ENCODE data around the gene KLHL18.

DNA sequence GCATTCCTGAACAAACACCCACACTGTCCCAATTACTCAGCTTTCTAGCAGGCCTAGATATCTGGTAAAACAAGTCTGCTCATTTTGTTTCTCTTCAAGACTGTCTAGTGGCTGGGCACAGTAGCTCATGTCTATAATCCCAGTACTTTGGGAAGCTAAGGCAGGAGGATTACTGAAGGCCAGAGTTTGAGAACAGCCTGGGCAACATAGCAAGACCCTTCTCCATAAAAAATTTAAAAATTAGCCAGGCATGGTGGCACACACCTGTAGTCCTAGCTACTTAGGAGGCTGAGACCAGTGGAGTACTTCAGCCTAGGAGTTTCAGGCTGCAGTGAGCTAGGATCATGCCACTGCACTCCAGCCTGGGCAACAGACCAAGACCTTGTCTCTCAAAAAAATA, 91.8 kb downstream of the KLHL18 start:
- TF ChIP-seq POLR2AphosphoS5 (IDR thresholded peaks at IDR 0.05) (no peak), EP300 (IDR thresholded peaks at IDR 0.05) (no peak), POLR2A (IDR thresholded peaks at IDR 0.05) (no peak)
- TF ChIP-seq, protein P1, sequence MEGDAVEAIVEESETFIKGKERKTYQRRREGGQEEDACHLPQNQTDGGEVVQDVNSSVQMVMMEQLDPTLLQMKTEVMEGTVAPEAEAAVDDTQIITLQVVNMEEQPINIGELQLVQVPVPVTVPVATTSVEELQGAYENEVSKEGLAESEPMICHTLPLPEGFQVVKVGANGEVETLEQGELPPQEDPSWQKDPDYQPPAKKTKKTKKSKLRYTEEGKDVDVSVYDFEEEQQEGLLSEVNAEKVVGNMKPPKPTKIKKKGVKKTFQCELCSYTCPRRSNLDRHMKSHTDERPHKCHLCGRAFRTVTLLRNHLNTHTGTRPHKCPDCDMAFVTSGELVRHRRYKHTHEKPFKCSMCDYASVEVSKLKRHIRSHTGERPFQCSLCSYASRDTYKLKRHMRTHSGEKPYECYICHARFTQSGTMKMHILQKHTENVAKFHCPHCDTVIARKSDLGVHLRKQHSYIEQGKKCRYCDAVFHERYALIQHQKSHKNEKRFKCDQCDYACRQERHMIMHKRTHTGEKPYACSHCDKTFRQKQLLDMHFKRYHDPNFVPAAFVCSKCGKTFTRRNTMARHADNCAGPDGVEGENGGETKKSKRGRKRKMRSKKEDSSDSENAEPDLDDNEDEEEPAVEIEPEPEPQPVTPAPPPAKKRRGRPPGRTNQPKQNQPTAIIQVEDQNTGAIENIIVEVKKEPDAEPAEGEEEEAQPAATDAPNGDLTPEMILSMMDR (IDR thresholded peaks at IDR 0.05) = no peak

Data from suprapubic skin (tissue), 4 donors.